Activated CD8-positive, alpha-beta memory T cell treated with anti-CD3 and anti-CD28 coated beads, Interleukin-2, amount 50 U/mL, for 4 hours (primary cell): ENCODE data around the gene RPL13A.
A peak's percentile ranks its signal among the peaks of the same experiment; 100 is the strongest.
"Not testable (repeated sequence)": the region's sequence is repeated elsewhere in the genome, so short reads cannot be mapped to it uniquely, and the experiment has no call there.

Source experiments
- DNase-seq: peaks from one replicate; pipeline ENCODE4 v3.0.0-alpha.2; 2020

The RPL13A gene

DNA sequence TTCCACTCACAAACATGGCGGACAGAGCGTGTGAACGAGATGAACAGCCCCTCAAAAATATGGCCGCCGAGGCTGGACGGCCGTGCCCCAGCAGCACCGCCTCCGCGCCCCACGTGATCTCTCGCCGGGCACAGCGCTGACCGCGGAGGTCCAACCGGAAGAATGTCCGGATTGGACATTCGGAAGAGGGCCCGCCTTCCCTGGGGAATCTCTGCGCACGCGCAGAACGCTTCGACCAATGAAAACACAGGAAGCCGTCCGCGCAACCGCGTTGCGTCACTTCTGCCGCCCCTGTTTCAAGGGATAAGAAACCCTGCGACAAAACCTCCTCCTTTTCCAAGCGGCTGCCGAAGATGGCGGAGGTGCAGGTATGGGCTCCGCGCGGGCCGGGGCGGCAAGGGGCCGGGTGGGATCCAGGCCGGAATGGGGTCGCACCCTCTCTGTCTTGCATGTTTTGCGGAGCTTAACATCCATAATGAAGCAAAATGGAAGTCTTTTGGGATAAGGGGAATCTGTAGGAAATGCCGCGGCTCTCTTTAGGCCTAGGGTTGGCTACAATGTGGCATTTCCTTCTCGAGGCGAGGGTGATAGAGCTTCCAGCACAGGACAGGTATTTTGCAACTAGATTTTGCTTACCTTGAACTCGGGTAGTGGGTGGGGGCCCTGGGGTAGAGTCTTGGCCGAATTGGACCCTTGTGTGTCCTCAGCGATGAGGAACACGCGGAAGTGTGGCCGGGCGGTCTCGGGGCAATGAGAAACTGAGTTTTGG, at the start of gene RPL13A:
Gene RPL13A, plus strand, starts transcription at position 332 of the 769 bp plus-strand sequence. Its CDS starts 22 bp downstream, at position 354.
- DNase-seq = peak; percentile 100

DNA sequence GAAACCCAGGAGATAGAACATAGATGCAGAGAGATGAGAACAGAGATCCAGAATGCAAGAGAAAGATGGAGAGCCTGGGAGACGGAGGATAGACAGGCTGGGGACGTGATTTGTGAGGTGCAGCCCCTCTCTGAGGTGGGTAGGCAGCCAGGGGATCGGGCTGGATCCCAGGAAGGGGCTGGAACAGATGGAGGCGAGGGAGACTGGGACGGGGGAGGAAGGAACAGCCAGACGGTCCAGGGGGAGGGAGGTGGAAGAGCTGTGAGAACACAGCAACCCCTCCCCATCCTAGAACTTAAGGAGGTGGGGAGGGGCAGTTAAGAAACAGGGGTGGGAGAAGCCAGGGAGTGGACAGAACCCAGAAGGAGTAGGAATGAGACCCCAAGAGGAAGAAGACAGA, 49.1 kb upstream of the RPL13A start:
- no peak for DNase-seq

DNA sequence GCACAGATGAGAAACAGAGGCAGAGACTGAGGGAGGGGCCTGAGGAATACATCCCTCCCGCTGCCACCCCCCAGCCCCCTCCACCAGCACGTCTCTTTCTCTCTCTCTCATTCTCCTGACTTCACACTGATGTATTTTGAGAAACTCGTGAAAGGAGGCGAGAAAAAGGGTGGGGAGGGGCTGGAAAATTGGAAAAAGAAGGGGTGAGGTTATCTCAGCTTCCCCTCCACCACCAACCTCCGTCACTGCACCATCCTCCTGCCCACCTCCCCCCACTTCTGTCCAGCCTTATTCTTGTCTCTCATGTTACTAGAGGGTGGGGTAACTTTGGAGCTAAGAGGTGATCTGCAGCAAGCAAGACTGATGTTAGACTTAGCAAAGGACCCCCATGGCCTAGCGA, 47.6 kb upstream of the RPL13A start:
- DNase-seq = no peak

DNA sequence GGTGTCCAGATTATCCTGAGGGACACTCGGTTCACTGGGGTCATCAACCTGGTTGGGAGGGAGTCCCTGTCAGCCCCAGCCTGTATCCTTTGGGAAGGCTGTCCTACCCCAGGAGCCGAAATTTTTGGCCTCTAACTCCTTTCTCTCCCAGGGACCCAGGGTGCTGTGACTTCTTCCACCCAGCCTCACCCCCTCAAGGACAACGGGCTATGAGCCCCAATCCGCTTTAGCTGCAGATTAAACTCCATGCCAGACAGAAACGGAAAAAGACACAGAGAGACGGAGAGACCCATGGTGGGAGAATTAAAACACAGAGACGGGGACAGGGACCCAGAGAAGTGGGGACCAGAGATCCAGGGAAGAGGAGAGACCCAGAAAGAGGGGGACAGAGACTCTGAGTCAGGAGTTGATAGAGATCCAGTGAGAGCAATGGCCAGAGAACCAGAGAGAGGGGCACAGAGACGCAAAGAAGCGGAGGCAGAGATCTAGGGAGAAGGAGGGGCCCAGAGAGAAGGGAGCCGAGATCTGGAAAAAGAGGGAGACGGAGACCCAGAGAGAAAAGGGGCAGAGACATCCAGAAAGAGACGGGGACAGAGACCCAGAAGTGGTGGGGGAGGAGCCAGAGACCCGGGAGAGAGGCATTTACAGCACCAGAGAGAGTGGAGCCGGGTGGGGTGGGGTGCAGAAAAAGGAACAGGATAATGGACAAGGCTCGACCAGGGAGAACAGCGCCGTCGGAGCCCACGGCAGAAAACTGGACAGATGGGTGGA, 46.8 kb upstream of the RPL13A start:
- no peak for DNase-seq

DNA sequence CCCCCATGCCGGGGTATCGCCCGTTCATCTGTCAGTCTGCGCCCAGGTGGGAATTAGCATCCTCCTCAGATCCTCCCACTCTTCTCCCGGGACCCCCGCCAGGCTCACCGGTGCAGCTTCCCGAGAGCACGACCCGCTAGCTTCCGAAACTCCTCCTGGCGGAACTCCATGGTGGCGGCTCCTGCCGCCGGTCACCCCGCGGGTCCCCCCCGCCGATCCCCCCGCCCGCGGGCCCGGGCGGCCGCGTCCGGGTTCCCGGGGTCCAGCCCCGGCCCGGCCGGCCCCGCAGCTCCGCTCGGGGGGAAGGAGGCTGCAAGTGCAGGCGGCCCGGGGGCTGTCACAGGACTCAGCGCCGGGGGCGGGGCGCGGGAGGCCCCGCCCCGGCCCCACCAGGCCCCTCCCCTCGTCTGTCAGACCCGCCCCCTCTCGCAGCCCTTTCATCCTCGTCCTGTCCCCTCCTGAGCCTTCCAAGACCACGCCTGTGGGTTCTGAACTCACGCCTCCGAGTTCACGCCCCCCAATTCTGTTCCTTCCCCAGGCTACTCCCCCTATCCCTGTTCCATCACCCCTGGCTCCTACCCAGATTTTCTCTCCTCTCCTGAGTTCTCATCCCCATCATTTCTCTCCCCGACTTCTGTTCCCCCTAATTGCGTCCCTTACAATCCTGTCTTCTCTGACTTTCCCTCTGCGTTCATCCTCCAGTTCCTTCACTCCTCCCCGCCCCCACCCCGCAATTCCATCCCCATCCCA, 46.0 kb upstream of the RPL13A start, which contains the start of gene SLC17A7:
Gene SLC17A7, minus strand, starts transcription at position 318 of the 750 bp plus-strand sequence. Its CDS starts 148 bp downstream, at position 170.
- DNase-seq = no peak

DNA sequence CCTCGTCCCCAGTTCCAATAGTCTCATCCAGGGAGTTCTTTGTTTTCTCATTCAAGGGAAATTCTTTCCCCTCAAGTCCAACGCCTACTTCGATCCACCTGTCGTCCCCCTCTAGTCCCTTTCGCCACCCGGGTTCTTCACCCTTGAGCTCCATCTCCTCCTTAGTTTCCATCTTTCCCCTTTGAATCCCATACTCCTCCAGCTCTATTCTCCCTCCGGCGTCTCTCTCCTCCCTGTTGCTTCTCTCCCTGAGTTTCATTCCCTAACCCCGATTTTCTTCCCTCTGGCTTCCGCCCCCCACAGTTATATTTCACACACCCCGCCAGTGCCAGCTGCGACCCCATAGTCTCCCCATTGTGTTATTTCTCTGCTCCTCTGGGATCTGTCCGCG, 45.5 kb upstream of the RPL13A start:
- DNase-seq = no peak

DNA sequence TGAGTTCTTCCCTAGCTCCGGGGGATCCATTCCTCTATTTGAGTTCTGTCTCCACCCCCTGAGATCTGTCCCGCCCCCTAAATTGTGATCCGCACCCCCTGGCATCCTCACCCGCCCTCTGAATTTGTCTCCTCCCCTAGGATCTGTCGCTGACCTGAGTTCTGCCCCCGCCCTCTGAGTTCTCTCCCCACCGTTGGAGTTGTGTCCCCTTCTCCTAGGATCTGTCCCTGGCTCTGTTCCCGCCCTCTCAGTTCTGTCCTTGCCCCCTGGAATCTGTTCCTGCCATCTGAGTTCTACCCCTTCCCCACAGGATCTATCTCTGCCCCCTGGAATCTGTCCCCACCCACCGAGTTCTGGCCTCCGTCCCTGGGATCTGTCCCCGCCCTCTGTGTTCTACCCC, 45.1 kb upstream of the RPL13A start:
- DNase-seq = no peak

DNA sequence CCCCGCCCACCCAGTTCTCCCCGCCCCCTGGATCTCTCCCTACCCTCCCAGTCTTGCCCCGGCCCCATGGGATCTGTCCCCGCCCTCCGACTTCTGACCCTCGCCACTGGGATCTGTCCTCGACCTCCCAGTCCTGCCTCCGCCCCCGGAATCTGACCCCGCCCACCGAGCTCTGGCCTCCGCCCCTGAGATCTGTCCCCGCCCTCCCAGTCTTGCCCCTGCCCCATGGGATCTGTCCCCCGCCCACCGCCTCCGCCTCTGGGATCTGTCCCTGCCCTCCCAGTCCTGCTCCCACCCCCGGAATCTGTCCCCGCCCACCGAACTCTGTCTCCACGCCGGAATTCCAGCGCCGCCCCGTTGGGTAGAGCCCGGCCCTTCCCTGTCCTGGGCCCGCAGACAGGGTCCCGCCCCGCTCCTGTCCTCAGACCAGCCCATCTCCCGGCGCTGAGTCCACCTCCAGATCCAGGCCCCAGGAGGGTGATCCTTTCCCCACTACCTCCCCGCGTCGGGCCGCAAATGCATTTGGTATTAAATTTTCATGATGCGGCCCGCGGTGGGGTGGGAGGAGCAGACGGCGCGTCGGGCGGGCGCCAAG, 44.5 kb upstream of the RPL13A start:
- peak; percentile 55 for DNase-seq

DNA sequence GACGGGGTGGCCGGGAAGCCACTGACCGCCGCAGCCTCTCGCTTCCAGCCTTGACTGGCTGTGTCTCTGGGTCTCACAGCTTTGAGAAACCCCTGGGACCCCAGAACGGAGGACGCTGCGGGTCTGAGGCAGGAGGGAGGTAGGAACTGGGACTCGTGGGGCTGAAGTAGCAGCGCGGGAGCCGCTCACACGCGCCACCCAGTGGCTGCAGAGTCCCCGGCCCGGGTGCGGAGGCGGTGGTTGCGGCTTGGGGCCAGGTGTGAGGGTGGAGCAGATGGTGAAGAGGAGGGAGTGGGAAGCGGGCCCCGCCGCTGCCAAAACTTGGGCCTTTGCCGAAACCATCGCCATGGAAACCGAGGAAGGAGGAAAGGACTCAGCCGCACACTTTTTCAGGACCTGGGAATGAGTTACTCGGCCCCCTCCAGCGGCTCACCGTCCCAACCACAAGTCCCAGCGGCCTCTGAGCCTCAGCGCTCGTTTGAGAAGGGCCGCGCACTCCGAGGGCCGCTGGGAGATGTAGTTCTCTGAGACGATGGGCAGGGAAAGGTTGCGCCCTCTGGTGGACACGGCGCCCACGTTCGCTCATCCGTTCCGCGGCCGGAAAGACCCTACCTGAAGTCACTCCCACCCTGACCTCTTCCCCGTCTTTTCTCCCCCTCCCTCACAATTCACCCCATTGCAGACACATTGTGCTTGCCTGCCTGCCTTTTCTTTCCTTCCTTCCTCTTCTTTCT, 43.9 kb upstream of the RPL13A start:
- DNase-seq = peak; percentile 93

DNA sequence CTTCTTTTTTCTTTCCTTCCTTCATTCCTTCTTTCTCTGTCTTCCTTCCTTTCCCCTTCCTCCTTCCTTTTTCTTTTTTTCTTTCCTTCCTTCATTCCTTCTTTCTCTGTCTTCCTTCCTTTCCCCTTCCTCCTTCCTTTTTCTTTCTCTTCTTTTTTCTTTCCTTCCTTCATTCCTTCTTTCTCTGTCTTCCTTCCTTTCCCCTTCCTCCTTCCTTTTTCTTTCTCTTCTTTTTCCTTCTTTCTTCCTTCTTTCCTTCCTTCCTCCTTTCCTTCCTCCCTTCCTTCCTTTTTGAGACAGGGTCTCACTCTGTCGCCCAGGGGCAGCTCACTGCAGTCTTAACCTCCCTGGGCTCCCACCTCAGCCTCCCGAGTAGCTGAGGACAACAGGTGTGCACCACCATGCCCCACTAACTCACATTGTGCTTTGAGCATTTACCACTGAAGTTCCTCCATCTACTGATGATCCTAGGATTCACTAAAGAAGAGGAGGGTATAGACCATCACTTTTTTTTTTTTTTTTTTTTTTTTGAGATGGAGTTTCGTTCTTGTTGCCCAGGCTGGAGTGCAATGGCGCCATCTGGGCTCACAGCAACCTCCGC, 43.2 kb upstream of the RPL13A start:
- DNase-seq = not testable (repeated sequence)

DNA sequence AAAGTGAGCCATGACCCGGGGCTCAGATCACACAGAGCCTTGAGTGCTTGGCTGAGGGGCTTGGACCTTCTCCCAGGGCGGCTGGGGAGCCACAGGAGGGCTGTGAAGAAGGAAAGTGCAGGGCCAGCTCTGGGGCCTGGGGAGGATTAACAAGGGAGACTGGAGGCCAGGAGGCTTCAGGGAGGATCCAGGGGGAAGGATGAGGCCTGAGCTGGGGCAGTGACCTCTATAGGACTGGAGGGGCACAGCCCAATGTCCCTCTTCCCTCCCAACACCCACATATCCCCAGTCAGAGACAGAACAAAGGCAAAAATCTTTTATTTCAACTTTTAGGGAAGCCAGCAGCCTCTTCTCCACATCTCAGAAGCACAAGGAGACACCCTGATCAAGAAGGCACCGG, 41.4 kb upstream of the RPL13A start:
- no peak for DNase-seq

DNA sequence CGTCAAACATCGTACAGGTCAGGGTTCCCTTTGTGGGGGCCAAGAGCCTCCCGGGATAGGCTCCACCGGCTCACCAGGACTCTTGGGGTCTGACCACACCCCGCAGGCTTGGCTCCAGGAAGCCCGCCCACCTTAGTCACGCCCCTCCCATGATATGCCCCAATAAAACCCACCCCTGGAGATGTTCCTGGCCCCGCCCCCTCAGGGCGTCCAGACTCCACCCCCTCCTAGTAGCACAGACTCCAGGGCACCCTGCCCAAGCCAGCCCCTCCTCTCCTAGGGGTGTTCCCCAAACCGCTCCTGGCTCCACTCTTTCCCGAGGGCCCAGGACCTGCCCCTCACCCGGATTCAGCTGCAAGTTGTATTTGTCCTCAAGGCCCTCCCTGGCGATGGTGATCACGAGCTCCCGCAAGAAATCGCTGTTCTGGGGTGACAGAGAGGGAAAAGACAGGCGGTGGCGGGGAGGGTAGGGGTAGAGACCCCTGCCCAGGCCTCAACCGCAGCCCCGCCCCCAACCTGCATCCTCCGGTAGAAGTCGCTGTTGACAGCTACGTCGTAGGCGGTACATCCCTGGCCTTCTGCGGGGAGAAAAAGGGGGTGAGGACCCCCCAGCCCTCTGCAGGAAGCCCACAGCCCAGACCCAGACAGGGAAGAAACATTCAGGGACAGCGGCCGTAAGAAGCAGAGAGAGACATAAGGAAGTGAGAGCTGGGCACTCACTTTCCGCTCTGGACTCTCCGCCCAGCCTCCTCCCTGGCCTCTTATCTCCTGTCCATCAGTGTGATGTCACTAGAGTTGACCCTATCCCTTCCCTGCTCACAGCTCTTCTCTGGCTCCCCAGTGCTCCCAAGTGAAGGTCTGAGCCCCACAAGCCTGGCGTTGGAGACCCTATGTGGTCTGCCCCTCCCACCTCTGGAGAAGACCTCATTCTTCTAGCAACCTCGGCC, 39.6 kb upstream of the RPL13A start:
- no peak for DNase-seq

DNA sequence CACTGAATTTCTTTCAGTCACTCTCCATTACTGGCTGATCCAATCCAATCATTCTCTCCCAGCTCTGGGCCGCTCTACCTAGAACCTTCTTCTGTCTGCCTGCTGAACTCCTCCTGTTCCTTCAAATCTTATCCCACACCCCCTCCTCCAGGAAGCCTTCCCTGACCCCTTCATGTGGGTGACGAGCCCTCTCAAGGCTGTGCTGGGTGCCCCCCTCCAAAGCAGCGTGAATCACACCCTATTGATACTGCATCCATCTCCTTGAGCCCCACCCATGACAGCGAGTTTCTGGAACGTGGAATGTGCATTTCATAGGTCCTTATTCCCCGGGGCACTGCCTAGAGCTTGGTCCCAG, 39.0 kb upstream of the RPL13A start:
- no peak for DNase-seq

DNA sequence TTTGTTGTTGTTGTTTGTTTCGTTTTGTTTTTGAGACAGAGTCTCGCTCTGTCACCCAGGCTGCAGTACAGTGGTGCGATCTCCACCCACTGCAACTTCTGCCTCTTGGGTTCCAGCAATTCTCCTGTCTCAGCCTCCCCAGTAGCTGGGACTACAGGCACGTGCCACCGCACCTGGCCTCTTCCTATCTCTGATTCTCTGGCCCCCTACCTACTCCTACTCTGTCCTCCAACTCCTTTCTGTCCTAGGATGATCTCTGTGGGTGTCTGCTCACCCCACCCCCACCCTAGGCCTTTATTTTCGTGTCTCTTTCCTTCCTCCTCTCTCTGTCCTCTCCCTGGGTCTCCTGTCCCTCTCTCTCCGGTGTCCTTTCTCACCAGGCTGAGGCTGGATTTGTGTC, 37.0 kb upstream of the RPL13A start:
- no peak for DNase-seq

DNA sequence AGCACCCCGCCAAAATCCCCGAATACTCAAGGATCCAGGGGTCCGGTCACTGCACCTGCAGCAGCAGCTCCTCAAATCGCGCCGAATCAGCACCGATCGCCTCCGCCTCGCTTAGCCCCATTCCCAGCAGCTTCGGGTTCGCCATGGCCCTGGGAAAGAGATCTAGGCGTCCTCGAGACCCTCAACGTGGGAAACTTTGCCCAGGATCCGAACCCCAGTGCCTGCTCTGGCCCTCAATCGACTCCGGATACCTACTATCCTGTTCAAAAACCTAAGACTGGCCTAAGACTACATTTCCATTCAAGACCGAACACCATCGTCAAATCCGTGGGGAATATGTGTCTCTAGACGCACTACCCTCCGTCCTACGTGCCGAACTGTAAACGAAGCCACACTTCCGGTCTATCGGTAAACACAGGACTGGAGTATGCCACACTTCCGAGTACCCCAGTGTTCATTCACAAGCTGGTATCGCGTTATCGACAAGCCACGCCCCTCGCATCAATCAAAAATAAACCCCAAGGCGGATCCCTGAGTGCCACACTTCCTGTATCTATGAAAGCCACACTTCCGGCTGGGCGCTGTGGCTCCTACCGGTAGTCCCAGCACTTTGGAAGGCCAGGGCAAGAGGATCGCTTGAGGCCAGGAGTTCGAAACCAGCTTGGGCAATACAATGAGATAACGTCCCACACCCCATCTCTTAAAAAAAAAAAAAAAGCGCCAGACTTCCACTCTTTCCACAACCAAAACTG, 35.8 kb upstream of the RPL13A start, which contains the start of gene PIH1D1:
Gene PIH1D1, minus strand, starts transcription at position 385 of the 752 bp plus-strand sequence. Its CDS starts 240 bp downstream, at position 145.
- DNase-seq = peak; percentile 92

DNA sequence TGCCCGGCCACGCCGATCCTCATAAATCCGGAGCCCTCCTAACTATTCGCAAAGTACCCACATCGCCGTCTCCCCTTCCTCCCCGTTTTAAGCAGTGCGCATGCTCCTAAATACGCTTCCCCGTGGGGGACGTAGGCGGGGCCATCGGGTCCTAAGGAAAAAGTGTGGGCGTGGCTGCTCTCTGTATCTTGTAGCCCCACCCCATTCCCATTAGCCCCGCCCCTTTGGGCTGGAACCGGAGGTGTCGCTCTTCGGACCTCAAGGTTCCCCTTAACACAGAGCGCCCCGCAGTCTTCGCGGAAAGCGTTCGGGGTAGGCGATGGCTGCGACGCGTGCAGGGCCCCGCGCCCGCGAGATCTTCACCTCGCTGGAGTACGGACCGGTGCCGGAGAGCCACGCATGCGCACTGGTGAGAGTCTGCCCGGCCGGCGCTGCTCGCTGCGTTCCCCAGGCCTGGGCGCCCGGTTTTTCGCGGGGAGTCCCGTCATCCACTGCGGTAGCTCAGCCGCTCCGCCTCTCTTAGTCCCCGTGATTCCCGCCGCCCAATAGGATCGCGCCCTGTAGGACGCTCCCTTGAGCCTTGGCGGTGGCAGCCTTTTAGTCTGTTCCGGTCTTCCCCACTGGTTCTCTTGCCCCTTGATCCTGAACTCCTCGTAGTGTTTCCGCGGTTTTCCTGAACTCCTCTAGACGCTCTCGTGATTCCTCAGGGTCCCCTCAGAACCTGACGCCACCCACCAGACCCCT, 34.2 kb upstream of the RPL13A start, which contains the start of gene ALDH16A1:
Gene ALDH16A1, plus strand, starts transcription at position 213 of the 744 bp plus-strand sequence. Its CDS starts 107 bp downstream, at position 320.
- peak; percentile 97 for DNase-seq

DNA sequence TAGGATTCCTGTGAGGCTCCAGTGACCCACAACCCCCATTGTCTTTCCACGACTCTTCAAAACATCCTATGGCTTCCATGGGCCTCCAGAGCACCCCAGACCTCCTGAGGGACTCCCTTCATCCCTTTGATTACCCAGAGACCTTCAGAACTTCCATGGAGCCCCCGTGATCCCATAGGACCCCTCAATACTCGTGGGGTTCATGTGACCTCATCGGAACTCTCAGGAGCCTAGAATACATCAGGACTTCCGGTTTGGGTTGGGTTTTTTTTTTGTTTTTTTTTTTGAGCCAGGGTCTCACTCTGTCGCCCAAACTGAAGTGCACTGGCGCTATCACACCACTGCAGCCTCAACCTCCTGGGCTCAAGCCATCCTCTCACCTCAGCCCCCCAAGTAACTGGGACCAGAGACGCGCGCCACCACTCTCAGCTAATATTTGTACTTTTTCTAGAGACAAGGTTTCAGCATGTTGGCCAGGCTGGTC, 33.6 kb upstream of the RPL13A start:
- DNase-seq = no peak

DNA sequence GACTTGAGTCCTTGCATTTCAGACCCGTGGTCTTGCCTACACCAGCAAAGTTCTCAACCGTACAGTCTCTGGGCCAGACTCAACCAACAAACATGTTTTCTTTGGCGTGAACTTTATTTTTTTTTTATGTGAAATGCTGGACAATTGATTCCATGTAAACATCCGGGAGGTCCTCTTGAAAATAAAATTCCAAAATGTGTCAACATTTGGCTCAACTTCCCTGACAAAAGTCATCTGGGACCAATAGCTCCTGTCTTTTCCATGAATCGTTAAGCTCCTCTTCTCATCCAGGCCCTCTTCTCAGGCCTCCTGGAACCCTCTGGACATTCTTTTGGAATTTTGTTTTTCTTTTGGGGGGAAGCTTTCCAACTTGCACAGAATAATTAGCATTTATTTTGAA, 31.6 kb upstream of the RPL13A start:
- DNase-seq = no peak

DNA sequence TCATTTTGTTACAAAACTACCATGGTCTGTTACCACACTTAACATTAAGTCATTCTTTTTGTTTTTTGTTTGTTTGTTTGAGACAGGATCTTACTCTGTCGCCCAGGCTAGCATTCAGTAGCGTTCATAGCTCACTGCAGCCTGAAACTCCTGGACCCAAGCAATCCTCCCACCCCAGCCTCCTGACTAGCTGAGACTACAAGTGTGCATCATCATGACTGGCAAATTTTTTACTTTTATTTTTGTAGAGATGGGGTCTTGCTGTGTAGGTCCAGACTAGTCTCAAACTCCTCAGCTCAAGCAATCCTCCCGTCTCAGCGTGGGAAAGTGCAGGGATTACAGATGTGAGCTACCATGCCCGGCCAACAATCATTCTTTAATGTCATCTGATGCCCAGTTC, 31.1 kb upstream of the RPL13A start:
- DNase-seq = no peak
